Right atrium auricular region (tissue), 2 donors: ENCODE data around the gene ITIH1. TPM values are rescaled to one million over a fixed set of nuclear protein-coding genes. Genes with fewer than 3 reads are reported as not detected.

Experiments used
- DNase-seq: peaks from one replicate; pipeline ENCODE4 v3.0.0-alpha.2; 2019; ENCODE audit warnings: low spot score
- H3K27ac ChIP-seq, 2 donors: fragments of 200-600 bp; sonication (generic); 1 replicate in 1 of 2; 2 replicates in 1 of 2; pipeline ENCODE4 v1.5.1; 2016 to 2019
- H3K27me3 ChIP-seq, 2 donors: fragments of 200-600 bp; sonication (generic); one replicate each; pipeline versions ENCODE4 v1.5.1 to v1.6.0; 2017 to 2019
- H3K36me3 ChIP-seq: fragments of 200-600 bp; sonication (generic); one replicate; pipeline ENCODE4 v1.5.1; 2016
- H3K4me1 ChIP-seq, 2 donors: fragments of 200-600 bp; sonication (generic); one replicate each; pipeline versions ENCODE4 v1.5.1 to v1.6.0; 2017 to 2019
- H3K4me3 ChIP-seq, 2 donors: fragments of 200-600 bp; sonication (generic); 1 replicate in 1 of 2; 2 replicates in 1 of 2; pipeline ENCODE4 v1.5.1; 2017 to 2019; ENCODE audit warnings: mild to moderate bottlenecking in 1 of 2, moderate library complexity in 1 of 2
- H3K9me3 ChIP-seq, 2 donors: fragments of 200-600 bp; sonication (generic); one replicate each; pipeline ENCODE4 v1.5.1; 2019
- total RNA-seq, 2 donors: library from RNA; depleted of rRNA; stranded (reverse); fragments of >200 nt; gene quantifications; one replicate each; pipeline ENCODE4 v1.1.0, GENCODE V29; 2016
- TF ChIP-seq, protein P1 (sequence below), 2 donors: fragments of 200-600 bp; sonication (generic); IDR thresholded peaks; one replicate each; pipeline ENCODE4 v1.5.1; 2019; ENCODE audit warnings: antibody characterized with exemption in 2 of 2

ITIH1 gene
- total RNA-seq, 2 donors from 2014 or later, result not detected

DNA sequence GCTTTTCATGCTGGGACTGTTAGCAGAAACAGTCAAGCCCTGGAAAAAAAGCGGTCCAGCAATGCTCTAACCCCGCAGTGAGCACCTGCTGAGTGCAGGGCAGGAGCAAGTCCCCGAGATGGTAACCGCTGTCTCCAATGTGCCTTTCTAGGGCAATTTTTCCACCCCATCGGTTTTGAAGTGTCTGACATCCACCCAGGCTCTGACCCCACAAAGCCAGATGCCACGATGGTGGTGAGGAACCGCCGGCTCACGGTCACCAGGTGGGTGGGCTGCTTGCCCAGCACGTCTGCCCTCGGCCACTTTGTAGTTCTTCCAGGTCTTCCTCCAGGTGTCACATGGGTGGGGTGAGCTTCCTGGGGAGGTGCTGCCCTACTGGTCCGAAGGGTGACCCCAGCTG, 14.0 kb downstream of the ITIH1 start:
- H3K36me3 ChIP-seq, result no peaks in the 10 kb centered on the region
- H3K27me3 ChIP-seq, result no peaks in the 10 kb centered on the region
- TF ChIP-seq, protein P1, sequence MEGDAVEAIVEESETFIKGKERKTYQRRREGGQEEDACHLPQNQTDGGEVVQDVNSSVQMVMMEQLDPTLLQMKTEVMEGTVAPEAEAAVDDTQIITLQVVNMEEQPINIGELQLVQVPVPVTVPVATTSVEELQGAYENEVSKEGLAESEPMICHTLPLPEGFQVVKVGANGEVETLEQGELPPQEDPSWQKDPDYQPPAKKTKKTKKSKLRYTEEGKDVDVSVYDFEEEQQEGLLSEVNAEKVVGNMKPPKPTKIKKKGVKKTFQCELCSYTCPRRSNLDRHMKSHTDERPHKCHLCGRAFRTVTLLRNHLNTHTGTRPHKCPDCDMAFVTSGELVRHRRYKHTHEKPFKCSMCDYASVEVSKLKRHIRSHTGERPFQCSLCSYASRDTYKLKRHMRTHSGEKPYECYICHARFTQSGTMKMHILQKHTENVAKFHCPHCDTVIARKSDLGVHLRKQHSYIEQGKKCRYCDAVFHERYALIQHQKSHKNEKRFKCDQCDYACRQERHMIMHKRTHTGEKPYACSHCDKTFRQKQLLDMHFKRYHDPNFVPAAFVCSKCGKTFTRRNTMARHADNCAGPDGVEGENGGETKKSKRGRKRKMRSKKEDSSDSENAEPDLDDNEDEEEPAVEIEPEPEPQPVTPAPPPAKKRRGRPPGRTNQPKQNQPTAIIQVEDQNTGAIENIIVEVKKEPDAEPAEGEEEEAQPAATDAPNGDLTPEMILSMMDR (IDR thresholded peaks at IDR 0.05), result no peak
- no peaks in the 10 kb centered on the region for H3K4me1 ChIP-seq
- DNase-seq, result no peak
- H3K4me3 ChIP-seq, result no peak overlapping the region
- no peak overlapping the region for H3K27ac ChIP-seq
- H3K9me3 ChIP-seq, result no peaks in the 10 kb centered on the region

DNA sequence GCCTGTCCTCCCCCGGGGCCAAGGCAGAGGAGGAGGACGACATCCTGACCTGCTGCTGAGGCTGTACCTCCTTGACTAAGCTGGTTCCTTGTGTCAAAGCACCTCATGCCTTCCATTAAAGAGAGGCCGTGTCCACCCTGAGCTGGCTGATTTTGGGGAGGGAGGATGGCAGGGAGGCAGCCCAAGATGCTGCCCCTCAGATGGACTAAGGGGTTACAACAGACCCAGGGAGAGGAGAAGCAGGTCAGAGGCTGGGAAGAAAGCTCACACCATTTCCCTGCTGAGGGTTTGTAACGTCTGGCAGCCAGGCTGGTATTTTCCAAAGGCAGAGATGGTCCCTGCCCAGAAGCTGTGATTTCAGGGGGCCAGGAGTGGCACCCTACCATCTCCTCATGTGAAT, 14.5 kb downstream of the ITIH1 start:
- DNase-seq, result no peak
- Histone ChIP-seq H3K9me3 (no peaks in the 10 kb centered on the region), H3K4me1 (no peaks in the 10 kb centered on the region), H3K27me3 (no peaks in the 10 kb centered on the region), H3K4me3 (no peak overlapping the region), H3K36me3 (no peaks in the 10 kb centered on the region), H3K27ac (no peak overlapping the region)
- TF ChIP-seq, protein P1 (IDR thresholded peaks at IDR 0.05), result no peak

DNA sequence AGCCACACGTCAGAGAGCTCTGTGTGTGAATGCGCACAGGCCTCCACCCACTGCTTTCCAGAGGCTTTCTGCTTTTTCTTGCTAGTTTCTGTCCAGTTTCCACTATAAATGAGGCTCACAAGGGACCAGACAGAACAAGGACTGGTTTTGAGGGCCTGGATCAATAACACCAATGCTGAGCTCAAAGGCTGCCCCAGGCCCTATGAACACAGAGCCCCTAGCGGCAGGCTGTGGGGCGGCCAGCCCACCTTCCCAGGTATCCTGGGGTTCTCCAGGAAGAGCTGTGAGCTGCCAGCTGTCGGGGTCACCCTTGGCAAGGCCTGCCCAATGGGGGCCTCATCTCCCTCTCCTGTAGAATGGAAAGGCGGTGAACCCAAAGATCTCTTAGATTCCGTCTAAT, 15.0 kb downstream of the ITIH1 start:
- TF ChIP-seq, protein P1 (IDR thresholded peaks at IDR 0.05), result no peak
- Histone ChIP-seq H3K9me3 (no peaks in the 10 kb centered on the region), H3K27ac (no peak overlapping the region), H3K4me3 (no peak overlapping the region), H3K27me3 (no peaks in the 10 kb centered on the region), H3K36me3 (no peaks in the 10 kb centered on the region), H3K4me1 (no peaks in the 10 kb centered on the region)
- no peak for DNase-seq

DNA sequence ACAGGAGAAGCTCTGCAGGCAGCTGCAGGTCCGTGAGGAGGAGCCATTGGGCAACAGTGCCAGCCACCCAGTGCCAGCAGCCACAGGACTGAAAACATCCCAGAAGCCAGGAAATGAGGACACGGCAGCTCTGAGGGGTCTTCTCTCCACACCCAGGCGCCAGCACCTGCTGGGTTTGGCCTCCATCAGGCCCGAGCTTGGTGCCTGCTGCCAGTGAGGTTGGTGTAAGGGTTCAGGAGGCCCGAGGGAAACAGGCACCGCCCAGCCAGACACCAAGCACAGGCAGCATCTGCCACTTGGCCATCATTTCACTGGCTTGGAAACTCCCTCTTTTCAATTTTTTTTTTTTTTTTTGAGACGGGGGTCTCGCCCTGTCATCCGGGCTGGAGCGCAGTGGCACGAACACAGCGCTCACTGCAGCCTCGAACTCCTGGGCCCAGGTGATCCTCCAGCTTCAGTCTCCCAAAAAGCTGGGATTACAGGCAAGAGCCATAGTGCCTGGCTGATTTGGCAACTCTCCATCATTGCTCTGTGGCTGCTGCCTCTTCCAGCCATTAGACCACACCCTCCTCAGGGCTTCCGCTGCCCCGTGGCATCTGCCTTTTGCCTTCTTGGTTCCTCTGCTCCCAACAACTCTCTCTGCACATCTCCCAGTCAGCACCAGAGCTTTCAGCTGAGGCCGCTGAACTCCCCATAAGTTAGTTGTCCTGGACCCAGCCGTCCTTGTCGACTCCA, 15.7 kb downstream of the ITIH1 start:
- Histone ChIP-seq H3K4me3 (no peak overlapping the region), H3K27ac (no peak overlapping the region), H3K27me3 (no peaks in the 10 kb centered on the region), H3K4me1 (no peaks in the 10 kb centered on the region), H3K36me3 (no peaks in the 10 kb centered on the region), H3K9me3 (no peaks in the 10 kb centered on the region)
- TF ChIP-seq, protein P1 (IDR thresholded peaks at IDR 0.05), result no peak
- DNase-seq, result no peak

DNA sequence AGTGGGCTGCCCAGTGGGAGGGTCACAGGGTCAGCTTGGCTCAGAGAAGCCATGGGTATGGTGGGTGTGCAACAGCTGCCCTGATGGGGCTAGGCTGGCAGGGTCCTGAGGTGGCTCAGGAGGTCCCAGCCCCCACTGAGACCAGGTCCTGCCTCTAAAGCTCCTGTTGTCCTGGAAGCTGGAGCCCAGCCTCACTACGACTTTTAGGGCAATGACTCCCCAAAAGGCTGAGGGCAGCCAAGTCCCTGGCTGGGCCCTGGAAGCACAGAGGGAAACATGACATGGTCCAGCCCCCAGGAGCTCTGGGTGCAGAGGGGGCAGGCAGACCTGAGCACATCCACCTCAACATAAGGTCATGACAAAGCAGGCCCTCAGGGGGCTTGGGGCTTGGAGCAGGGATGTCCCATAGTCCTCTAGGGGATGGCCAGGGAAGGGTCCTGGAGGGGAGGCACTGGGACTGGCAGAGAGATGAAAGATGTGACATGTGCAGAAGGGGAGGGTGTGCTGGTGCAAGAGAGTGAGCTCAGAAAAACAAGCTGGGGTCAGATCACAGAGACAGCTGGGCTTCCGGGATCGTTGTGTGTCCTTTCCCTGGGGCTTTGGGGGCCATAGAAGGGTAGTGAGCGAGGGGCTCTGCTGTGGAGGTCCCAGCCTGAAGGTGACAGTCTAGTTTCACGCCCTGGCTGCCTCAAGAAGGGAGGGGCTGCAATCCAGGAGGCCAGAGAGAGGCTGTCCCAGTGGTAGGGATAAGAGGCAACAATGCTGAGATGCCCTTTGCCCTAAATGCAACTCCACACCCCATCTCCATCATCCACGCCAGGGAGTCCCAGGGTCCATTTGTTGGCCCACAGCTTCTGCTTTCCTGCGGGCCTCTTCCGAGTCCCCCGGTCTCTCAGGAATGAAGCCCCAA, 16.6 kb downstream of the ITIH1 start:
- no peak for DNase-seq
- no peak overlapping the region for H3K27ac ChIP-seq
- TF ChIP-seq, protein P1 (IDR thresholded peaks at IDR 0.05), result no peak
- H3K27me3 ChIP-seq, result no peaks in the 10 kb centered on the region
- no peak overlapping the region for H3K4me3 ChIP-seq
- H3K36me3 ChIP-seq, result no peaks in the 10 kb centered on the region
- H3K4me1 ChIP-seq, result no peaks in the 10 kb centered on the region
- no peaks in the 10 kb centered on the region for H3K9me3 ChIP-seq
